ENCODE data around the gene RILP. TPM values are rescaled to one million over a fixed set of nuclear protein-coding genes. Genes with fewer than 3 reads are reported as not detected.
A peak's percentile ranks its signal among the peaks of the same experiment; 100 is the strongest.

Gene RILP
- total and polyA plus RNA-seq, 12 donors = 47.5 to 152 (median 63.2) TPM

DNA sequence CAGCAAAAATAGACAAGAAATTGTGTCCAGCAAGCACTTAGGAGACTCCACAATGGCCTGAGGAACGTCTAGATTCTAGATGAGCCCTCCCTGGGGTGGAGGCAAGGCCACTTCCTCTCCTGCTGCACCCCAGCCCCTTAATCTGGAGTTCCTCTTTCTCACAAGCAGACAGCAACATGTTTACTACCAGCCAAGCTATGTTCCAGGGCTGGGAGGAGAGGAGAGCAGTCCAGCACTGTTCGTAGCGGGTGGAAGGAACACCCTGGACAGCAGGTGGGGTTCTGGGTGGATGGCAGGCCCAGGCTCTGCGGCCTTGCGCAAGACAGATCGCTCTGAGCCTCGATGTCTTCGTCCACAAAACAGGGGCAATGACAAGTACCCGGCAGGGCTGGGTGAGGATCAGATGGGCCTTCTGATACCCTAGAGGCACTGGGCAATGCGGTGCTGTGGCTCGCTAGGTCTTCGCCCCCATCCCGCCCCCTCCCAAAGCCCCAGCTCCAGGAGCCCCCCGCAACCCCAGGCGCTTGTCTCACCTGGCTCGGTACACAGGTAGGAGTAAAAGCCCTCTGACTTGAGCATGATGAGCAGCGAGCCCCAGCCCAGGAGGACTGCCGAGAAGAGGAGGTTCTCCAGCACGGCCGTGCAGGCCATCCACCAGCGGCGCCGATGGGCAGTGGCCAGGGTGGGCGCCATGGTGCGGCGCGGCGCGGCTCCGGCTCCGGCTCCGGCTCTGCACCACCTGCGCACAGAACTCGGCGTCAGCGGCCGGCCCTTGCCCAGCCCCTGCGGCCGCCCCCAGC lies 22.3 kb downstream of the RILP start:
- H3K27me3 ChIP-seq = no peaks in the 10 kb centered on the region
- H3K36me3 ChIP-seq = peaks cover 0 to 19% (median 0%) of the 10 kb centered on the region in 9 donors
- H3K9me3 ChIP-seq = no peaks in the 10 kb centered on the region
- H3K4me1 ChIP-seq = peaks cover 3 to 54% (median 21%) of the 10 kb centered on the region in 9 donors
- intact Hi-C loops (cut with DNase I) = loop anchor here in 3 of 10 donors (5.0 kb wide), 3 partner anchors 35 to 55 kb away; no protein-coding TSS in a partner anchor
- H3K27ac ChIP-seq = peak overlapping the region in 9 of 10 donors; percentile 68 to 97 (median 92)
- 25 to 26% methylated on average over 39 of the region's 39 CpGs for WGBS, 2 donors
- no peak for TF ChIP-seq CTCF (IDR thresholded peaks at IDR 0.05)
- H3K4me3 ChIP-seq = peak overlapping the region; percentile 73 to 93 (median 80)
- no peak for DNase-seq
- ATAC-seq = peak in 1 of 8 donors; percentile 21

GRCh38 chr17:1626333-1626732 lies 23.3 kb downstream of the RILP start:
- no peak for ATAC-seq
- Histone ChIP-seq H3K27me3 (no peaks in the 10 kb centered on the region), H3K9me3 (no peaks in the 10 kb centered on the region), H3K36me3 (peaks cover 0 to 25% (median 0%) of the 10 kb centered on the region in 9 donors), H3K4me3 (peak overlapping the region in 1 of 10 donors; percentile 82), H3K27ac (peak overlapping the region in 4 of 10 donors; percentile 22 to 97 (median 94)), H3K4me1 (peaks cover 3 to 51% (median 21%) of the 10 kb centered on the region in 9 donors)
- intact Hi-C loops (cut with DNase I) = loop anchor here in 3 of 10 donors (5.0 kb wide), 3 partner anchors 34 to 54 kb away; no protein-coding TSS in a partner anchor
- WGBS, 2 donors = 42 to 60% methylated on average over 3 of the region's 3 CpGs
- TF ChIP-seq CTCF (IDR thresholded peaks at IDR 0.05) = no peak
- DNase-seq = no peak

- H3K4me1 ChIP-seq = peaks cover 3 to 44% (median 21%) of the 10 kb centered on the region in 9 donors
- ATAC-seq (no peak), DNase-seq (no peak)
- peaks cover 0 to 31% (median 0%) of the 10 kb centered on the region in 9 donors for H3K36me3 ChIP-seq
- intact Hi-C loops (cut with DNase I) = loop anchor here in 3 of 10 donors (5.0 kb wide), 3 partner anchors 33 to 53 kb away; no protein-coding TSS in a partner anchor
- H3K4me3 ChIP-seq = peak overlapping the region in 1 of 10 donors; percentile 82
- TF ChIP-seq CTCF (IDR thresholded peaks at IDR 0.05) = no peak
- H3K9me3 ChIP-seq = no peaks in the 10 kb centered on the region
- H3K27ac ChIP-seq = peak overlapping the region in 1 of 10 donors; percentile 97
- 88 to 97% methylated on average over 6 of the region's 6 CpGs for WGBS, 2 donors
- H3K27me3 ChIP-seq = no peaks in the 10 kb centered on the region
These were observed 24.1 kb downstream of the RILP start for GRCh38 chr17:1625581-1625980.

GRCh38 chr17:1625053-1625452 lies 24.6 kb downstream of the RILP start:
- no peak for TF ChIP-seq CTCF (IDR thresholded peaks at IDR 0.05)
- H3K4me1 ChIP-seq = peaks cover 3 to 41% (median 21%) of the 10 kb centered on the region in 9 donors

More at GRCh38 chr17:1625053-1625452, 24.6 kb downstream of the RILP start:
- Histone ChIP-seq H3K4me3 (peak overlapping the region in 1 of 10 donors; percentile 2), H3K9me3 (no peaks in the 10 kb centered on the region), H3K27ac (peak overlapping the region in 1 of 10 donors; percentile 97), H3K27me3 (no peaks in the 10 kb centered on the region), H3K36me3 (peaks cover 0 to 36% (median 0%) of the 10 kb centered on the region in 9 donors)
- ATAC-seq (no peak), DNase-seq (no peak)
- WGBS, 2 donors = 89 to 91% methylated on average over 14 of the region's 14 CpGs
- intact Hi-C loops (cut with DNase I) = loop anchor here in 3 of 10 donors (5.0 kb wide), 3 partner anchors 33 to 53 kb away; no protein-coding TSS in a partner anchor
